Spleen (tissue), 7 donors: ENCODE measurements around the gene PNPLA1.

ENCODE experiments used
- CTCF ChIP-seq, 11 experiments: fragments of 200-600 bp in 7 of 11; fragments of 450-650 bp in 4 of 11; sonication (generic) in 4 of 11; IDR thresholded peaks in 8 of 11; conservative IDR thresholded peaks in 3 of 11; 1 replicate in 7 of 11; 2 replicates in 4 of 11; pipeline versions ENCODE4 v1.4.0 to v1.8.0; 2016 to 2021; ENCODE audit warnings: antibody characterized with exemption in 11 of 11, inconsistent platforms in 4 of 11, mild to moderate bottlenecking in 1 of 11
- POLR2A ChIP-seq, 3 donors: fragments of 450-650 bp; IDR thresholded peaks; one replicate each; pipeline ENCODE4 v1.5.1; 2017; ENCODE audit warnings: antibody characterized with exemption in 3 of 3, mild to moderate bottlenecking in 1 of 3
- POLR2AphosphoS5 ChIP-seq, 3 donors: sonication (generic); formaldehyde crosslinking; IDR thresholded peaks; one replicate each; pipeline ENCODE4 v1.5.1; 2017; ENCODE audit warnings: antibody characterized with exemption in 3 of 3
- donor health status: DM: no; HTN: no; CAD: no; lungs with moderate emphysema.
- donor health status: DM: no; HTN: no; CAD: no.
- donor health status: DM: no; HTN: no; CAD: no.

- TF ChIP-seq CTCF (IDR thresholded peaks at IDR 0.05 in 8 of 11, conservative IDR thresholded peaks at IDR 0.05 in 3 of 11) (no peak), POLR2AphosphoS5 (IDR thresholded peaks at IDR 0.05) (no peak), POLR2A (IDR thresholded peaks at IDR 0.05) (no peak)
These were observed 86.0 kb downstream of the PNPLA1 start for GRCh38 chr6:36355819-36356218.
